ENCODE measurements around the gene GPR78.

DNA sequence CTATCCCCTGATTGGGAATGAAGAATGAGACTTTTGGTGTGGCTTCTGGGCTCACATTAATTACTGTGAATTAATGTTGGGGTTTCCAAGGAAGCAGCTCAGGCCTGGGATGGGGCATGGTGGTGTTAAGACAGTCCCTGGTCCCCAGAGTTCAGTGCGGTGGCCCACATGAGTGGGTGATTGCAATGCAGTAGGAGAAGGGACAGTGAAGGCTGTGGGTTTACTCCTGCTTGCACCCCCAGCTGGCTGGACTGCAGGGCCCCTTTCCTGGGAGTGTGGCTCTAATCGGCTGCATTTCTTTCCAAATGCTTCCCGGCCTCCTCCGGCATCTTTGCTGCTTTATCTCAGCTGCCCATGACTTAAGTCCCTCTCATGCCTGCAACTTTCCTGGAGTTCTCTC is 28.2 kb upstream of the GPR78 start:
- no peak for TF ChIP-seq FOXA1 (IDR thresholded peaks at IDR 0.05)
- TF ChIP-seq TARDBP (IDR thresholded peaks at IDR 0.05): no peak
- no peak for TF ChIP-seq SP1 (IDR thresholded peaks at IDR 0.05)
- TF ChIP-seq FOXM1 (IDR thresholded peaks at IDR 0.05; ENCODE audit: borderline replicate concordance): no peak
- TF ChIP-seq CTBP1 (IDR thresholded peaks at IDR 0.05; ENCODE audit: borderline replicate concordance): no peak
- TF ChIP-seq ELF4 (IDR thresholded peaks at IDR 0.05): no peak
- TF ChIP-seq SUZ12 (IDR thresholded peaks at IDR 0.05): no peak
- TF ChIP-seq BHLHE40 (IDR thresholded peaks at IDR 0.05; ENCODE audit: borderline replicate concordance): no peak
- no peak for TF ChIP-seq L3MBTL2 (conservative IDR thresholded peaks at IDR 0.05)
